GM12878 (cell line): ENCODE measurements around the gene ATP1B1. TPM values are rescaled to one million over a fixed set of nuclear protein-coding genes. Genes with fewer than 3 reads are reported as not detected.

Experiments
- ATAC-seq: fragments of 200-7000 bp; cut with Tn5 transposase; 3 replicates; pipeline ENCODE4 v1.9.1; 2020; ENCODE audit warnings: mild to moderate bottlenecking, moderate library complexity
- BruUV-seq: library from RNA; stranded (reverse); fragments of 400-500 nt; replicated peaks from 2 replicates; lab custom pipeline; 2021; lab: Mats Ljungman, UMichigan
- CTCF ChIA-PET: fragments of 300-600 bp; sonication (Branson Sonifier 250); formaldehyde crosslinking; extraction: SDS; loops from one replicate; lab custom pipeline; 2021; ENCODE audit warnings: inconsistent platforms; lab: Yijun Ruan, JAX
- POLR2A ChIA-PET: fragments of 350-600 bp; formaldehyde crosslinking; extraction: SDS; loops from one replicate; lab custom pipeline; 2021; ENCODE audit warnings: inconsistent platforms; lab: Charles Lee
- RAD21 ChIA-PET: fragments of 300-600 bp; sonication (Branson Sonifier 250); formaldehyde crosslinking; loops from one replicate; lab custom pipeline; 2023; ENCODE audit warnings: antibody characterized with exemption; ENCODE audit not compliant: unreplicated experiment; lab: Charles Lee
- SMC1A ChIA-PET: fragments of 300-600 bp; sonication (Branson Sonifier 250); formaldehyde crosslinking; loops from one replicate; lab custom pipeline; 2023; ENCODE audit not compliant: unreplicated experiment, uncharacterized antibody; lab: Charles Lee
- DNase-seq: peaks from one replicate; pipeline ENCODE4 v3.0.0-alpha.2; 2011; ENCODE audit warnings: low read depth, low spot score
- FAIRE-seq: peaks from 3 replicates; lab custom pipeline; 2011; peaks lifted over from hg19 to GRCh38; lab: Jason Lieb, UNC
- H2AFZ ChIP-seq: 2 replicates; pipeline ENCODE4 v1.6.0; 2011; ENCODE audit warnings: low read depth, low read length, control low read depth; ENCODE audit not compliant: control insufficient read depth
- H3K27ac ChIP-seq: 2 replicates; pipeline ENCODE4 v1.5.1; 2011; ENCODE audit warnings: control low read depth; ENCODE audit not compliant: control insufficient read depth, insufficient read depth
- H3K27me3 ChIP-seq, 2 experiments: replicated peaks in 1 of 2; 2 replicates each; pipeline versions ENCODE4 v1.6.0 to v1.6.1; 2011; ENCODE audit warnings: low read length in 1 of 2; ENCODE audit not compliant: control insufficient read depth in 2 of 2, insufficient read depth in 2 of 2
- H3K36me3 ChIP-seq, 2 experiments: 2 replicates each; pipeline ENCODE4 v1.5.1; 2011; ENCODE audit warnings: low read length in 1 of 2; ENCODE audit not compliant: control insufficient read depth in 2 of 2, insufficient read depth in 2 of 2
- H3K4me1 ChIP-seq: 2 replicates; pipeline ENCODE4 v1.6.1; 2011; ENCODE audit warnings: mild to moderate bottlenecking, low read length, moderate library complexity, mixed read lengths; ENCODE audit not compliant: control insufficient read depth, insufficient read depth
- H3K4me2 ChIP-seq: 2 replicates; pipeline ENCODE4 v1.6.0; 2011; ENCODE audit warnings: control low read depth; ENCODE audit not compliant: control insufficient read depth, insufficient read depth
- H3K4me3 ChIP-seq: fragments of 200-600 bp; sonication (generic); 2 replicates; pipeline ENCODE4 v1.5.1; 2016
- H3K79me2 ChIP-seq: 2 replicates; pipeline ENCODE4 v1.6.0; 2011; ENCODE audit warnings: low read length; ENCODE audit not compliant: control insufficient read depth, insufficient read depth
- H3K9ac ChIP-seq: 2 replicates; pipeline ENCODE4 v1.8.0; 2011; ENCODE audit warnings: low read length, control low read depth, mixed read lengths; ENCODE audit not compliant: control insufficient read depth, insufficient read depth
- H3K9me3 ChIP-seq: replicated peaks from 3 replicates; pipeline ENCODE4 v1.5.1; 2011; ENCODE audit warnings: mild to moderate bottlenecking, low read length; ENCODE audit not compliant: control insufficient read depth, insufficient read depth
- H4K20me1 ChIP-seq: 2 replicates; pipeline ENCODE4 v1.6.0; 2011; ENCODE audit not compliant: control insufficient read depth, insufficient read depth
- BHLHE40 ChIP-seq, 2 experiments: fragments of 450-650 bp in 1 of 2; IDR thresholded peaks; 2 replicates each; pipeline ENCODE4 v1.6.1; 2011 to 2017; ENCODE audit warnings: low read depth in 2 of 2, borderline replicate concordance in 1 of 2, improper control_type of control experiment in 1 of 2, low read length in 1 of 2, mild to moderate bottlenecking in 1 of 2
- FOS ChIP-seq: IDR thresholded peaks from 3 replicates; pipeline ENCODE4 v1.6.1; 2011; ENCODE audit warnings: borderline replicate concordance; ENCODE audit not compliant: insufficient read length; ENCODE audit errors: extremely low read depth
- PKNOX1 ChIP-seq: fragments of 450-650 bp; IDR thresholded peaks from 2 replicates; pipeline ENCODE4 v1.6.1; 2016; ENCODE audit warnings: mild to moderate bottlenecking
- SREBF2 ChIP-seq: IDR thresholded peaks from 2 replicates; pipeline ENCODE4 v1.6.1; 2012; ENCODE audit warnings: mild to moderate bottlenecking, low read length
- WGBS: methylation state at CpG from one replicate; pipeline ENCODE4 v1.1.6; 2016; ENCODE audit warnings: low lambda C conversion rate; ENCODE audit not compliant: insufficient replicate concordance, insufficient coverage; ENCODE audit errors: missing lambda C conversion rate; 5-methylcytosine and 5-hydroxymethylcytosine counted together
- in situ Hi-C: fragments of 300-500 bp; cut with MboI; formaldehyde crosslinking; loops from 9 replicates; pipeline ENCODE4 v1.14.3; 2018; ENCODE audit warnings: mixed read lengths
- intact Hi-C: fragments of 100-400 bp; cut with micrococcal nuclease; formaldehyde crosslinking; loops from one replicate; pipeline ENCODE4 v1.14.2; 2022; ENCODE audit not compliant: unreplicated experiment
- polyA plus RNA-seq, 11 experiments: library from polyadenylated mRNA; depleted of rRNA in 4 of 11; unstranded in 6 of 11; stranded (reverse) in 5 of 11; fragments of >200 nt; fragmentation: Nextera tagmentation in 4 of 11; fragmentation: Illumina TruSeq in 1 of 11; extraction: Ambion mirVana in 4 of 11; extraction: Trizol in 1 of 11; gene quantifications; 1 replicate in 1 of 11; 2 replicates in 10 of 11; pipeline versions ENCODE4 v1.2.1 to v1.2.3, GENCODE V29; 2011 to 2016; ENCODE audit warnings: inconsistent platforms in 2 of 11, missing spikeins in 2 of 11, low read depth in 1 of 11
- total RNA-seq, 4 experiments: library from RNA; depleted of rRNA in 3 of 4; stranded (reverse); fragments of >200 nt in 3 of 4; fragmentation: Illumina TruSeq in 1 of 4; extraction: Trizol in 1 of 4; gene quantifications; 2 replicates each; pipeline versions ENCODE4 v1.2.1 to v1.2.3, GENCODE V29; 2013 to 2021
- TF ChIP-seq, protein P1 (sequence below): fragments of 450-650 bp; IDR thresholded peaks from 2 replicates; pipeline ENCODE4 v1.6.1; 2017; ENCODE audit warnings: mild to moderate bottlenecking, low read depth, inconsistent platforms; ENCODE audit not compliant: poor library complexity, severe bottlenecking

ATP1B1 gene
- total and polyA plus RNA-seq, 10 of the 15 experiments (the other 5 are each of a cell fraction or from before 2014, with no cell fraction given), result 0.84 to 14.0 (median 1.4) TPM

DNA sequence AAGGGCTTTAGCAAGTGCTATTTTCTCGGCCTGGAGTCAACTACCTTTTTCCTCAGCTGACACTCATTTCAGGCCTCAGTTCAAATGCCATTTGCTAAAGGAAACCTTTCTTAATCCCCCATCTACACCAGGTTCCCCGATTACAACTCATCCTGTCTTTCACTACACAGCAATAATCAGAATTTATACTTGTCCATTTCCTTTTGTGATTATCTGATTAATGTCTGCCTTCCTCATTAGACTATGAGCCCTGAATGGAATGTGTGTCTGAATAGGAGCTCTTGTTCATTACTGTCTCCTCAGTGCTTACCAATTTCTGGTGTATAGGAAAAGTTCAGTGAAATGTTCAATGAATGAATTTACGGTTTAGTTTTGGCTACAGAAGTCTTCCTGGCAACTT is 36.9 kb downstream of the ATP1B1 start:
- no peaks in the 10 kb centered on the region for H3K79me2 ChIP-seq
- intact Hi-C loops, result no loop called here
- DNase-seq (no peak), ATAC-seq (no peak)
- ChIA-PET RAD21 (interaction anchor here (0.6 kb wide), 1 partner anchor 361 kb away, joined by 6 read pairs; no protein-coding TSS in a partner anchor), POLR2A (no interaction called here)
- H3K4me2 ChIP-seq, result no peak overlapping the region
- no peaks in the 10 kb centered on the region for H3K36me3 ChIP-seq
- in situ Hi-C loops, result no loop called here
- 78% methylated on average over 3 of the region's 3 CpGs for WGBS
- TF ChIP-seq SREBF2 (no peak), FOS (no peak), PKNOX1 (no peak), BHLHE40 (IDR thresholded peaks at IDR 0.05; ENCODE audit: borderline replicate concordance in 1 of 2, low read depth in 2 of 2, low read length in 1 of 2) (no peak)
- TF ChIP-seq, protein P1, sequence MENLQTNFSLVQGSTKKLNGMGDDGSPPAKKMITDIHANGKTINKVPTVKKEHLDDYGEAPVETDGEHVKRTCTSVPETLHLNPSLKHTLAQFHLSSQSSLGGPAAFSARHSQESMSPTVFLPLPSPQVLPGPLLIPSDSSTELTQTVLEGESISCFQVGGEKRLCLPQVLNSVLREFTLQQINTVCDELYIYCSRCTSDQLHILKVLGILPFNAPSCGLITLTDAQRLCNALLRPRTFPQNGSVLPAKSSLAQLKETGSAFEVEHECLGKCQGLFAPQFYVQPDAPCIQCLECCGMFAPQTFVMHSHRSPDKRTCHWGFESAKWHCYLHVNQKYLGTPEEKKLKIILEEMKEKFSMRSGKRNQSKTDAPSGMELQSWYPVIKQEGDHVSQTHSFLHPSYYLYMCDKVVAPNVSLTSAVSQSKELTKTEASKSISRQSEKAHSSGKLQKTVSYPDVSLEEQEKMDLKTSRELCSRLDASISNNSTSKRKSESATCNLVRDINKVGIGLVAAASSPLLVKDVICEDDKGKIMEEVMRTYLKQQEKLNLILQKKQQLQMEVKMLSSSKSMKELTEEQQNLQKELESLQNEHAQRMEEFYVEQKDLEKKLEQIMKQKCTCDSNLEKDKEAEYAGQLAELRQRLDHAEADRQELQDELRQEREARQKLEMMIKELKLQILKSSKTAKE, result no peak
- TF ChIP-seq, all 136 proteins: peak for 0
- Histone ChIP-seq H3K27ac (no peak overlapping the region), H3K4me1 (peaks cover 3% of the 10 kb centered on the region; the same call in 1 of the 2 replicates), H2AFZ (no peak overlapping the region), H3K9ac (no peak overlapping the region), H3K27me3 (no peaks in the 10 kb centered on the region), H3K4me3 (no peak overlapping the region), H4K20me1 (no peaks in the 10 kb centered on the region), H3K9me3 (no peaks in the 10 kb centered on the region)
- FAIRE-seq, result no peak
- ChIA-PET SMC1A (interaction anchor here (0.8 to 1.4 kb wide), 6 partner anchors 11 to 205 kb away, joined by 3 to 5 read pairs (median 4); no protein-coding TSS in a partner anchor), CTCF (interaction anchor here (0.8 to 1.6 kb wide), 4 partner anchors 17 to 205 kb away, joined by 3 to 5 read pairs (median 4); no protein-coding TSS in a partner anchor)
- no TSS peak for BruUV-seq
